Measurements from ENCODE around the gene SLC2A11. TPM values are rescaled to one million over a fixed set of nuclear protein-coding genes. Genes with fewer than 3 reads are reported as not detected.

The SLC2A11 gene
- polyA plus RNA-seq, 3 donors = 1.3 to 3.3 (median 2.5) TPM

DNA sequence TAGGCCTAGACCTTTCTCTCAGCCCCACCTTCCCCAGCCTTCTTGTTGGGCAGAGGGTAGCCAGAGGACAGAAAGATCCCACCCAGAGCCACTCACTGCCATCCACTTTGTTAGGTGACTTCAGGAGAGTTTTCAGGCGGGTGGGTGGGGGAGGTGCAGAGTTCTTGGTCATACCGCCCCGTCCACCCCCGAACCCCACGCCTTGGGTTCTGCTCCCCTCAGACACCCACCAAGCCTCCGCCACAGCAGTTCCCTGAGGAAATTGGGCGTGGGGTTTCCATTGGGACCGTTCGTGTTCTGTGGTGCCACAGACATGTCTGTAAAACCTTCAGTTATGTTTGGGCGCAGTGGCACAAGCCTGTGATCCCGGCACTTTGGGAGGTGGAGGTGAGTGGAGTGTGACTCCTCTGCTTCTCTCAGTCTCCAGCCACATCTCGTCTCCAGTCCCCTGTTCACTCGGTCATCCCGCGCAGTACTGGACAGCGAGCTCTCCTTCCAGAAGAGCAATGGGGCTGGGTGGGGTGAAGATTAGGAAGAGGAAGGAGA is 38.0 kb downstream of the SLC2A11 start:
- H3K9me3 ChIP-seq (replicated peaks in 1 of 2; ENCODE audit: control insufficient read depth in 1 of 2, insufficient read depth in 1 of 2, low read length in 2 of 2) = no peaks in the 10 kb centered on the region
- H3K9ac ChIP-seq (ENCODE audit: insufficient read depth, low read length, poor library complexity, severe bottlenecking) = peak overlapping the region; percentile 80
- no peaks in the 10 kb centered on the region for H3K27me3 ChIP-seq (ENCODE audit: control insufficient read depth in 2 of 2, insufficient read depth in 2 of 2, low read length in 2 of 2)
- H4K20me1 ChIP-seq (ENCODE audit: insufficient read depth, low read length) = peaks cover 29% of the 10 kb centered on the region
- H3K4me2 ChIP-seq (replicated peaks; ENCODE audit: extremely low read depth, low read length, poor library complexity, severe bottlenecking) = peak overlapping the region; percentile 95
- WGBS (ENCODE audit: insufficient coverage) = 100% methylated on average over 4 of the region's 16 CpGs
- H3K79me2 ChIP-seq (ENCODE audit: insufficient read depth, low read length) = peaks cover 8% of the 10 kb centered on the region
- peak overlapping the region in 2 of 3 experiments; percentile 84 to 87 for H3K4me3 ChIP-seq (replicated peaks in 1 of 3; ENCODE audit: low read depth in 2 of 3, low read length in 3 of 3)
- H3K27ac ChIP-seq (ENCODE audit: low read depth in 1 of 2, low read length in 2 of 2) = no peak overlapping the region
- H3K4me1 ChIP-seq (ENCODE audit: control insufficient read depth in 1 of 2, insufficient read depth in 2 of 2, low read length in 2 of 2) = peaks cover 22 to 28% of the 10 kb centered on the region in 2 donors
- Mint-ChIP-seq H3K27me3 (ENCODE audit: low read depth in 3 of 3) (peaks cover 3 to 12% (median 5%) of the 10 kb centered on the region in 3 donors), H3K27ac (peak overlapping the region in 6 of 7 donors; percentile 8 to 89 (median 49)), H3K9me3 (peaks cover 0 to 11% (median 3%) of the 10 kb centered on the region in 7 donors), H3K4me1 (peaks cover 30% of the 10 kb centered on the region), H3K4me3 (peak overlapping the region; percentile 89 to 92), H3K36me3 (peaks cover 15 to 21% of the 10 kb centered on the region in 2 donors)
- no peak for DNase-seq
- intact Hi-C loops (cut with micrococcal nuclease) = loop anchor here (2.0 kb wide), 2 partner anchors 17 to 19 kb away; no protein-coding TSS in a partner anchor
- no peak overlapping the region for H2AFZ ChIP-seq (ENCODE audit: insufficient read depth, low read depth, low read length, poor library complexity, severe bottlenecking)
- TF ChIP-seq, protein P1, sequence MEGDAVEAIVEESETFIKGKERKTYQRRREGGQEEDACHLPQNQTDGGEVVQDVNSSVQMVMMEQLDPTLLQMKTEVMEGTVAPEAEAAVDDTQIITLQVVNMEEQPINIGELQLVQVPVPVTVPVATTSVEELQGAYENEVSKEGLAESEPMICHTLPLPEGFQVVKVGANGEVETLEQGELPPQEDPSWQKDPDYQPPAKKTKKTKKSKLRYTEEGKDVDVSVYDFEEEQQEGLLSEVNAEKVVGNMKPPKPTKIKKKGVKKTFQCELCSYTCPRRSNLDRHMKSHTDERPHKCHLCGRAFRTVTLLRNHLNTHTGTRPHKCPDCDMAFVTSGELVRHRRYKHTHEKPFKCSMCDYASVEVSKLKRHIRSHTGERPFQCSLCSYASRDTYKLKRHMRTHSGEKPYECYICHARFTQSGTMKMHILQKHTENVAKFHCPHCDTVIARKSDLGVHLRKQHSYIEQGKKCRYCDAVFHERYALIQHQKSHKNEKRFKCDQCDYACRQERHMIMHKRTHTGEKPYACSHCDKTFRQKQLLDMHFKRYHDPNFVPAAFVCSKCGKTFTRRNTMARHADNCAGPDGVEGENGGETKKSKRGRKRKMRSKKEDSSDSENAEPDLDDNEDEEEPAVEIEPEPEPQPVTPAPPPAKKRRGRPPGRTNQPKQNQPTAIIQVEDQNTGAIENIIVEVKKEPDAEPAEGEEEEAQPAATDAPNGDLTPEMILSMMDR (IDR thresholded peaks at IDR 0.05) = no peak
- peaks cover 0 to 11% of the 10 kb centered on the region in 2 donors for H3K36me3 ChIP-seq (replicated peaks in 1 of 2; ENCODE audit: control insufficient read depth in 1 of 2, insufficient read depth in 2 of 2, low read length in 2 of 2)

DNA sequence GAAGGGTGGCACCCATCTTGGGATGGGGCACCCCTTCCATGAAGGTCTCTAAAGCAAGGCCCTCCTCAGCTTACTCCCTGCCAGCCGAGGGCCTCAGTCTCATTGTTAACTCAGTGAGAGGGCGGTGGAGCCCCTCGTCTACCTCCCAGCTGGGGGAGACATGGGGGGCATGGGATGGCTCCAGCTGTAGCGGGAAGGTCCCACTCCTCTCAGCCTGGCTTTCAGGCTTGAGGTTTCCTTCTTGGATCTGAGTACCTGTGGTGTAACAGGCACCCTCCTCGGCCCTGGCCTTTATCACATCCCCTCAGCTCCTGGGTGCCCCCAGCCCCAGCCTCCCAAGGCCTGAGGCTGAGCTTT is 38.5 kb downstream of the SLC2A11 start:
- Histone ChIP-seq H3K27me3 (ENCODE audit: control insufficient read depth in 2 of 2, insufficient read depth in 2 of 2, low read length in 2 of 2) (no peaks in the 10 kb centered on the region), H3K9ac (ENCODE audit: insufficient read depth, low read length, poor library complexity, severe bottlenecking) (no peak overlapping the region), H3K4me2 (replicated peaks; ENCODE audit: extremely low read depth, low read length, poor library complexity, severe bottlenecking) (no peak overlapping the region), H3K4me1 (ENCODE audit: control insufficient read depth in 1 of 2, insufficient read depth in 2 of 2, low read length in 2 of 2) (peaks cover 22 to 28% of the 10 kb centered on the region in 2 donors), H3K36me3 (replicated peaks in 1 of 2; ENCODE audit: control insufficient read depth in 1 of 2, insufficient read depth in 2 of 2, low read length in 2 of 2) (peaks cover 0 to 15% of the 10 kb centered on the region in 2 donors), H4K20me1 (ENCODE audit: insufficient read depth, low read length) (peaks cover 29% of the 10 kb centered on the region), H2AFZ (ENCODE audit: insufficient read depth, low read depth, low read length, poor library complexity, severe bottlenecking) (no peak overlapping the region), H3K4me3 (replicated peaks in 1 of 3; ENCODE audit: low read depth in 2 of 3, low read length in 3 of 3) (no peak overlapping the region), H3K9me3 (replicated peaks in 1 of 2; ENCODE audit: control insufficient read depth in 1 of 2, insufficient read depth in 1 of 2, low read length in 2 of 2) (no peaks in the 10 kb centered on the region), H3K27ac (ENCODE audit: low read depth in 1 of 2, low read length in 2 of 2) (no peak overlapping the region), H3K79me2 (ENCODE audit: insufficient read depth, low read length) (peaks cover 8% of the 10 kb centered on the region)
- WGBS (ENCODE audit: insufficient coverage) = 100% methylated on average over 3 of the region's 5 CpGs
- TF ChIP-seq, protein P1 (IDR thresholded peaks at IDR 0.05) = no peak
- peaks cover 30% of the 10 kb centered on the region for H3K4me1 Mint-ChIP-seq
- H3K4me3 Mint-ChIP-seq = no peak overlapping the region
- peaks cover 0 to 14% (median 6%) of the 10 kb centered on the region in 7 donors for H3K9me3 Mint-ChIP-seq
- intact Hi-C loops (cut with micrococcal nuclease) = no loop called here
- H3K36me3 Mint-ChIP-seq = peaks cover 19 to 21% of the 10 kb centered on the region in 2 donors
- no peak for DNase-seq
- H3K27ac Mint-ChIP-seq = peak overlapping the region in 1 of 7 donors; percentile 33
- H3K27me3 Mint-ChIP-seq (ENCODE audit: low read depth in 3 of 3) = peaks cover 2 to 12% (median 5%) of the 10 kb centered on the region in 3 donors

Measured in CD14-positive monocyte (primary cell).